Measurements from ENCODE around the gene TMEM9.

TMEM9 gene

DNA sequence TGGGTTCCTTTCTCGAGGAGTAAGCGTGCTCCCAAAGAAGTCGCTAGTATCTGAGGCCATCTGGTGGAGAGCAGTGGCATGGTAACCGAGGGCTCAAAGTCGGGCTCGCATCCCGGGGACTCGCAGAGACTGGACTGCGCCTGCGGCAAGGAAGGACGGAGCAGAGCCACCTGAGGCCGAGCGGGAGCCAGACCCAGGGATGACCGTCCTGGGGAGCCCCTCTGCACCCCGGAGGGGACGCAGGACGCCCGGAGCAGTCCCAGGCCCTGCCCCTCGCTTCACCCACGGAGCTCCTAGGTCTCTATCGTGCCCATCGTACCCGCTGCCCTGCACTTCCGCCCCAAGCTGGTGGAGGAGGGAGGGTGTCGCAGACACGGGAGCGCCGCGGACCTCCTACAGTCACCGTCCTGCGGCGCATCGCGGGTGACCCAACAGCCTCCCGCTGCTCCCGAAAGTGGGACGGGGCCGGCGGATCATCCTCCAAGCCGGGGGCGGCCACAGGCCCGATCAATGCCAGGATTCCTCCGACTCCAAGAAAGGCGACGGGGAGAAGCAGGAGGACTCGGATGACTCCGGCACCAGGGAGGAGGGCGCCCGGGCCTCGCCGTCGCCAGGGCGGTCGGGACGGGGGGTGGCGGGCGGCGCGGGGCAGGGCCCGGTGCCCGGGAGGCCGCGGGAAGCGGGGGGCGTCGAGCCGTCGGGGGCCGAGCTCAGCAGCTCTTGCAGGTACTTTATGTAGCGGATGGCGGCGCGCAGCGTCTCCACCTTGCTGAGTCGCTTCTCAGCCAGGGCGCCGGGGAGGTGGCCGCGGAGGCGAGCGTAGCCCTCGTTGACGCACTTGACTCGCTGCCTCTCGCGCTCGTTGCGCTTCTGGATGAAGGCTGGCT is 39.8 kb downstream of the TMEM9 start:
- Mint-ChIP-seq H3K4me3 (peak overlapping the region; percentile 83), H3K4me1 (ENCODE audit: low read depth) (peaks cover 7% of the 10 kb centered on the region), H3K27ac (peak overlapping the region; percentile 71), H3K36me3 (ENCODE audit: low read depth) (no peaks in the 10 kb centered on the region), H3K9me3 (no peaks in the 10 kb centered on the region), H3K27me3 (no peaks in the 10 kb centered on the region)

- H3K36me3 Mint-ChIP-seq (ENCODE audit: low read depth) = no peaks in the 10 kb centered on the region
- no peak overlapping the region for H3K27ac Mint-ChIP-seq
- no peaks in the 10 kb centered on the region for H3K9me3 Mint-ChIP-seq
- H3K4me3 Mint-ChIP-seq = peak overlapping the region; percentile 83
- H3K27me3 Mint-ChIP-seq = no peaks in the 10 kb centered on the region
- peaks cover 7% of the 10 kb centered on the region for H3K4me1 Mint-ChIP-seq (ENCODE audit: low read depth)
These were observed 40.6 kb downstream of the TMEM9 start for GRCh38 chr1:201113451-201114244.

GRCh38 chr1:201112926-201113325 is 41.3 kb downstream of the TMEM9 start:
- no peaks in the 10 kb centered on the region for H3K9me3 Mint-ChIP-seq
- peaks cover 7% of the 10 kb centered on the region for H3K4me1 Mint-ChIP-seq (ENCODE audit: low read depth)
- H3K4me3 Mint-ChIP-seq = no peak overlapping the region
- no peaks in the 10 kb centered on the region for H3K27me3 Mint-ChIP-seq
- no peak overlapping the region for H3K27ac Mint-ChIP-seq
- no peaks in the 10 kb centered on the region for H3K36me3 Mint-ChIP-seq (ENCODE audit: low read depth)

- no peaks in the 10 kb centered on the region for H3K36me3 Mint-ChIP-seq (ENCODE audit: low read depth)
- H3K27ac Mint-ChIP-seq = no peak within 1 kb of the TSS
- H3K9me3 Mint-ChIP-seq = no peaks in the 10 kb centered on the region
- no peak within 1 kb of the TSS for H3K4me3 Mint-ChIP-seq
- H3K27me3 Mint-ChIP-seq = no peaks in the 10 kb centered on the region
- peaks cover 7% of the 10 kb centered on the region for H3K4me1 Mint-ChIP-seq (ENCODE audit: low read depth)
These were observed 42.0 kb downstream of the TMEM9 start, which contains the start of gene CACNA1S for GRCh38 chr1:201112173-201112731. CACNA1S (minus strand) TSS chr1:201112426; CDS start chr1:201112339, 87 bp downstream.

DNA sequence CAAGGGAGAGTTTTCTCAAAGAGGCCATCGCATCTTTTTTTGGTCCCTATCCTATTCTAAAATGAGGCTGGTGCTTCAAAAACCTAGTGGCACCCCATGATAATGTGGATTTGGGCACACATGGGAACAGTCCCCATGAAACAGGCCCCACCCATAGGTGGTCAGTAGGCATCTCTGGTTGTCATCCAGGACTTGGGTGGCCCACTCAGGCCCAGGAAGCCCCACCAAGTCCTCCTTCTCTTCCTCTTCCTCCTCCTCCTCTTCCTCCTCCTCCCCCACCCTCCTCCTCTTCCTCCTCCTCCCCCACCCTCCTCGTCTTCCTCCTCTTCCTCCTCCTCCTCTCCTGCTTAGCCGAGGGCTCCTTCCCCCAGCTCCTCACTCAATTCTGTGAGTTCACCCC is 42.6 kb downstream of the TMEM9 start:
- Mint-ChIP-seq H3K27ac (no peak overlapping the region), H3K4me3 (no peak overlapping the region), H3K27me3 (no peaks in the 10 kb centered on the region), H3K36me3 (ENCODE audit: low read depth) (no peaks in the 10 kb centered on the region), H3K4me1 (ENCODE audit: low read depth) (peaks cover 7% of the 10 kb centered on the region), H3K9me3 (no peaks in the 10 kb centered on the region)

GRCh38 chr1:201111156-201111555 is 43.1 kb downstream of the TMEM9 start:
- Mint-ChIP-seq H3K27ac (no peak overlapping the region), H3K4me1 (ENCODE audit: low read depth) (peaks cover 7% of the 10 kb centered on the region), H3K4me3 (no peak overlapping the region), H3K9me3 (no peaks in the 10 kb centered on the region), H3K36me3 (ENCODE audit: low read depth) (no peaks in the 10 kb centered on the region), H3K27me3 (no peaks in the 10 kb centered on the region)

DNA sequence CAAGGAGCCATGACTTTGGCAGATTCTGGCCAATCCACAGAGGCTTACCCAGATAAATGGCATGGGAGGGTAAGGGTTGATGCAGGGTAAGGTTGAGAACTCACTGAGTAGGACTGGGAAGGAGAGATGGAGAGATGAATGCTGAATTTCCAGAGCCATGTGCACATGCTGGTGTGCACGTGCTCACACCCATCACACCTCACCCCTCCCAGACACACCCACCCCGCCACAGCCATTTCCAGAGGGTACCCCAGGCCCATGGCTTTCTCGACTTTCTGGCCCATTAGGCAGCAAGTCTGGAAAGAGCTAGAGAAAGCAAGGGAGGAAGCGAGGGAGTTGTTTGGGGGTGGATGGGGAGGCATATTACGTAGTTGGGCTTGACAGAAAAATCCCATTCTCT is 43.7 kb downstream of the TMEM9 start:
- H3K4me3 Mint-ChIP-seq = no peak overlapping the region
- no peaks in the 10 kb centered on the region for H3K36me3 Mint-ChIP-seq (ENCODE audit: low read depth)
- H3K27ac Mint-ChIP-seq = no peak overlapping the region
- no peaks in the 10 kb centered on the region for H3K9me3 Mint-ChIP-seq
- no peaks in the 10 kb centered on the region for H3K27me3 Mint-ChIP-seq
- H3K4me1 Mint-ChIP-seq (ENCODE audit: low read depth) = peaks cover 2% of the 10 kb centered on the region

DNA sequence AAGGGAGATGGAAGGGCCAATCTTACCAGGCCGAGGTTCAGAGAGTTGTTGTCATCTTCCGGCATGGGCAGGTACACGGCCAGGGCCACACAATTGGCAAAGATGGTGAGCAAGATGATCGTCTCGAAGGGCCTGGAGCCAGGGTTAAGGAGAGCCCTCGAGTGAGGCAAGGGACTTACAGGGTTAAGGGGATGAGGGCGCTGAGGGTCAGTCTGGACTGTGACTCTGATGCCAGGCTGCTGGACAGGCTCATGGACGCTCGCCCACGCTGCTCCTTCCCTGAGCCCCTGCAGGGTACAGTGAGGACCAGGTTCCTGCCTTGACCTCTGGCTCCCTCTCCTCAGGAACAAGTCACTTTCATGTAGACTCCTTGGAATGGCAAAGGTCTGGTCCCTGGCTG is 44.1 kb downstream of the TMEM9 start:
- Mint-ChIP-seq H3K36me3 (ENCODE audit: low read depth) (no peaks in the 10 kb centered on the region), H3K27me3 (no peaks in the 10 kb centered on the region), H3K4me3 (no peak overlapping the region), H3K4me1 (ENCODE audit: low read depth) (no peaks in the 10 kb centered on the region), H3K9me3 (no peaks in the 10 kb centered on the region), H3K27ac (no peak overlapping the region)

DNA sequence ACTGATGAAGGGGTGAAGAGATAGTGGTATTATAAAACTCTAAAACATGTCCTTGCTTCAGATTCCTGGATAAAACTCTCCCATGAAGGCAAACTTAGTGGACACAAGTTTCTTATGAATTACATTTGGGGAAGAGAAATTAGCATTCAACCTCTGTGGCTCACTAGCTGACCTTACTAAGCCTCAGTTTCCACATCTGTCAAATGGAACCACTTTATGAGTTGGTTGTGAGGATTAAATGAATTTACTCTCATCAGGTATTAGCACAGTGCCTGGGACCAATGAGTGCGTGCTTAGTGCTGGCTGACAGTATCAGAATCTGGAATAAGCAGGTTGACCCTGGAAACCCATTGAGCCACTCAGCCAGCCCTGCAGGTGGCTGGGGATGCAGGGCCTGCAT is 44.6 kb downstream of the TMEM9 start:
- H3K36me3 Mint-ChIP-seq (ENCODE audit: low read depth) = no peaks in the 10 kb centered on the region
- H3K27me3 Mint-ChIP-seq = no peaks in the 10 kb centered on the region
- H3K27ac Mint-ChIP-seq = no peak overlapping the region
- no peaks in the 10 kb centered on the region for H3K4me1 Mint-ChIP-seq (ENCODE audit: low read depth)
- H3K4me3 Mint-ChIP-seq = no peak overlapping the region
- no peaks in the 10 kb centered on the region for H3K9me3 Mint-ChIP-seq

DNA sequence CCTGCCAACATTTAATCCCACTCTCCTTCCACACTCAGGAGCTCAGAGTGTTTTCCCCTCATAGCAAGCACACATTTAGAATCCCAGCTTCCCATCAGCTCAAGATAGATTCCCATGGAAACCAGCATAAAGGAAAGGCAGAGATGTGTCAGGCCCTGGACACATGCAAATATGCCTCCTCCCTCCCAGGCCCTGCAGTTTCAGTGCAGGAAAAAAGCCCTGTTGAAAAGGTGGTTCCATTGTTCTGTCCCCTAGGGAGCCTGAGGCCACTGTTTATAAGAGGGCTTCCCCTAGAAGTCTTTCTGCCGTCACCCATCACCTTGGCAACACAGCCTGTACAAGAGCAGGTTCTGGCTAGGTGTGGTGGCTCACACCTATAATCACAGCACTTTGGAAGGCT is 45.7 kb downstream of the TMEM9 start:
- Mint-ChIP-seq H3K36me3 (ENCODE audit: low read depth) (no peaks in the 10 kb centered on the region), H3K27ac (no peak overlapping the region), H3K4me3 (no peak overlapping the region), H3K9me3 (no peaks in the 10 kb centered on the region), H3K27me3 (no peaks in the 10 kb centered on the region), H3K4me1 (ENCODE audit: low read depth) (no peaks in the 10 kb centered on the region)

DNA sequence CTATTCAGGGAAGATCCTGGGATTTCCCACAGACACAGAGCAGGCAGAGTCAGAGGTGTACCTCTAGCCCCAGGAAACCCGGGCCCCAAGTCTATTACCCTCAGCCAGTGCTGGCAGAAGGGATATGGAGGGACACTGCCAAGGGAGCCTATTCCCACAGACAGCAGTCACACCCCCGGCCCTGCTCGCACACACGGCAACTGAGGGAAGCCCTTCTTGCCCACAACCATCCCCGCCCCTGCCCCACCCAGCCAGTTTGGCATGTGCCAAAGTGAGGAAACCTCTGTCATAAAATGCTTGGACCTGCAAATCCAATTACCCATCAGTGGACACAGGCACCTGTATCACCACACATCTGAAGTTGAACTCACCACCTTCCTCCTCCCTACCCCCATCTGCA is 48.6 kb downstream of the TMEM9 start:
- no peaks in the 10 kb centered on the region for H3K9me3 Mint-ChIP-seq

DNA sequence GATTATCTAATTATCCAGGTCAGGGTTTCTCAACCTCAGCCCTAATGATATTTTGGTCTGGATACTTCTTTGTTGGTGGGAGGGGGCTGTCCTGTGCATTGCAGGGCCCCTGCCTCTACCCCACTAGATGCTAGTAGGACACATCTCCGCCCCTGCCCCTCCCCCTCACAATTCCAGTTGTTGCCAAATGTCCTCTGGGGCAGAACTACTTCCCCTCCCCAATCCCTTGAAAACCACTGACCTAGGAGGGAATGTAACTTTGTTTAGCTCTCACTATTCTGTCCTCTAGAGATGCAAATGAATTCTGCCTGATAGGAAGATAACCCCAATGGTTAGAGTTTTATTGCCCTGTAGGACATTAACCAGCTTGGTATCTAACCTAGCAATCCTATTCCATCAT is 50.1 kb downstream of the TMEM9 start:
- H3K27me3 Mint-ChIP-seq = no peaks in the 10 kb centered on the region
- H3K9me3 Mint-ChIP-seq = no peaks in the 10 kb centered on the region
- no peak overlapping the region for H3K4me3 Mint-ChIP-seq
- H3K27ac Mint-ChIP-seq = no peak overlapping the region
- no peaks in the 10 kb centered on the region for H3K4me1 Mint-ChIP-seq (ENCODE audit: low read depth)
- H3K36me3 Mint-ChIP-seq (ENCODE audit: low read depth) = no peaks in the 10 kb centered on the region

More for the DNA sequence above, 48.6 kb downstream of the TMEM9 start:
- Mint-ChIP-seq H3K4me3 (no peak overlapping the region), H3K27ac (no peak overlapping the region), H3K36me3 (ENCODE audit: low read depth) (no peaks in the 10 kb centered on the region), H3K27me3 (no peaks in the 10 kb centered on the region), H3K4me1 (ENCODE audit: low read depth) (no peaks in the 10 kb centered on the region)

DNA sequence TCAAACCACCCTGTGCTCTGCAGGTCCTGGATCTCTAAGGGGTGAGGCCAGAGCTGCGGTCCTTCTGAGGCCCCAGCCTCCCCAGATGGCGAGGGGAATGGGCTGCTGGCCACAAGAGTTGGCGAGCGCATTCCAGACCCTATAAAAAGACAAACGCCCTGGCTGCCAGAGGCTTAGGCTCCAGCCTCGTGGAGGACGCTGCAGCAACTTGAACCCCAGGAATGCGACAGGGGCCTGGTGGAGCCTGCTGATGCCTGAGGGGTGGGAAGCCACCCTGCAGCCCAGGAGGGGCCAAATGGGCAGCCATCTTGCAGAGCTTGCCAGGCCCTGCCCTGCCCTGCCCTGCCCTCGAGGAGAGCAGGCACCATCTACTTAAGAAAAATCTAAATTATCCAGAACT is 50.6 kb downstream of the TMEM9 start:
- H3K9me3 Mint-ChIP-seq = no peaks in the 10 kb centered on the region
- H3K36me3 Mint-ChIP-seq (ENCODE audit: low read depth) = no peaks in the 10 kb centered on the region
- H3K27me3 Mint-ChIP-seq = no peaks in the 10 kb centered on the region
- no peak overlapping the region for H3K4me3 Mint-ChIP-seq
- H3K27ac Mint-ChIP-seq = no peak overlapping the region
- H3K4me1 Mint-ChIP-seq (ENCODE audit: low read depth) = no peaks in the 10 kb centered on the region

DNA sequence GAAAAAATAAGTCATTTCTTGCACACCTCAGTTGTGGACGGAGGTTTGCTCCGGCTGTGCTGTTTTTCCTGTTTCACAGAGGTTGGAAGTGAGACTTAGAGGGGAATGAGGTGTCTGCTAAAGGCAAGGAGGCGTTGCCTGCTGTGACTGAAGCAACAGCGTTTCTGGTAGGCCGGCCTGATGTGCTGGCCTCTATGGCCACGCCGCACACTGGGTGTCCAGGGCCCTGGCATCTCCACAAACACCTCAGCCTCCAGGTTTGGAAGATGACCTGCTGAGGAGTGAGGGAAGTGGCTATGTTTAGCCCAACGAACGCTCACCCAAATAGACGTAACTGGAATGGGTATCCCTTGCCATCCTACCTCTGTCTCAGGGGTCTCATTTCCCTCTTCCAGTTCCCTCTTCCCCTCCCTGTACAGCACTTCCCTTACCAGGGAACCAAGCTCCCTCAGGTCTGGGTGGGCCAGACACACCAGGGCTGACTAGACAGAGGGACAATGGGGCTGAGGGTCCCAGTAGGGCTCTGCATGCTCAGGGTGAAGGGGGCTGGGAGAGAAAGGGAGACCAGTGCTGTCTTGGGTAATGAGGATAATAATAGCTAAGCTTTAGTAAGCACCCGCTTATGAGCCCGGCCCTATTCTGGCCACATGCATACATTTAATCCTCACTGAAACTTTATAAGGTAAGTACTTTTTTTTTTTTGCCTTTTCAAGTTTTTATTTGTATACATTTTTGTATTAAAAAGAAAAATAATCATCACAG is 53.9 kb downstream of the TMEM9 start:
- H3K4me1 Mint-ChIP-seq (ENCODE audit: low read depth) = no peaks in the 10 kb centered on the region
- H3K27ac Mint-ChIP-seq = no peak overlapping the region
- no peaks in the 10 kb centered on the region for H3K36me3 Mint-ChIP-seq (ENCODE audit: low read depth)
- no peaks in the 10 kb centered on the region for H3K27me3 Mint-ChIP-seq
- no peaks in the 10 kb centered on the region for H3K9me3 Mint-ChIP-seq
- no peak overlapping the region for H3K4me3 Mint-ChIP-seq

Data from stimulated activated naive CD8-positive, alpha-beta T cell treated with anti-CD3 and anti-CD28 coated beads, Interleukin-15, Interleukin-2, amounts not matched to agents 100 ng/mL and 50 ng/mL, for 24 hours (primary cell).